ENCODE data around the gene CTPS2. TPM values are rescaled to one million over a fixed set of nuclear protein-coding genes. Genes with fewer than 3 reads are reported as not detected.

CTPS2 gene
- total RNA-seq, 1 experiment from 2014 or later = 9.6 TPM

DNA sequence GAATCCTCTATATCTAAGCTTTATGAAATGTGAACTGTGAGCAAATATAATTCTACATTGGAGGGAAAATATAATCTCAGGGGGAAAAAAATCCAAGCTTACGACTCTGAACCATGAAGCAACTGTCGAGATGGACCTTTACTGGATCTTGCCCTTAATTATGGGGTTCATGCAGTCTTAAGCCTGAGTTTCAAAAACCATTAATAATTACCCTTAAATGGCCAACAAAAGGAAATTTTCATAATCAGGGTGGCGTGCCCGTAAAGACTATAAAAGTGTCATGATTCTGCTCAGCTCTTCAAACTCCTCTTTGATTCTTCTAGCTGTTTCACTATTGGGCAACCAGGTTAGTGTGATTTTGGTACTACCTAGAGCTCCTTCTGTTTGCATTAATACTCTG lies 62.6 kb downstream of the CTPS2 start, which contains the start of gene S100G:
Gene S100G (plus strand): TSS at position 301 of the 400 bp plus-strand sequence. CDS start 849 bp downstream, outside the sequence.
- Histone ChIP-seq H3K4me1 (ENCODE audit: control insufficient read depth in 1 of 2, insufficient read depth in 2 of 2, low read length in 2 of 2) (no peaks in the 10 kb centered on the region), H3K79me2 (ENCODE audit: insufficient read depth, low read length) (no peaks in the 10 kb centered on the region), H3K9ac (ENCODE audit: low read length) (no peak within 1 kb of the TSS), H2AFZ (ENCODE audit: low read depth, low read length, poor library complexity, severe bottlenecking) (no peak within 1 kb of the TSS), H3K4me2 (ENCODE audit: low read length) (no peak within 1 kb of the TSS), H4K20me1 (ENCODE audit: insufficient read depth) (no peaks in the 10 kb centered on the region), H3K36me3 (ENCODE audit: control insufficient read depth in 1 of 2, insufficient read depth in 2 of 2, low read length in 2 of 2) (no peaks in the 10 kb centered on the region), H3K4me3 (replicated peaks in 1 of 2; ENCODE audit: low read depth in 1 of 2, low read length in 2 of 2) (no peak within 1 kb of the TSS), H3K9me2 (ENCODE audit: insufficient read depth) (no peaks in the 10 kb centered on the region), H3K9me3 (ENCODE audit: control insufficient read depth in 1 of 2, insufficient read depth in 1 of 2, low read depth in 1 of 2, low read length in 2 of 2) (no peaks in the 10 kb centered on the region), H3K27ac (ENCODE audit: low read depth, low read length) (no peak within 1 kb of the TSS), H3K27me3 (ENCODE audit: insufficient read depth, low read length) (no peaks in the 10 kb centered on the region)
- POLR2A ChIA-PET = no interaction called here
- TF ChIP-seq ELF1 (IDR thresholded peaks at IDR 0.05; ENCODE audit: borderline replicate concordance, low read depth) (no peak), CBX3 (IDR thresholded peaks at IDR 0.05; ENCODE audit: low read depth) (no peak), EZH2phosphoT487 (IDR thresholded peaks at IDR 0.05; ENCODE audit: borderline replicate concordance) (no peak), SP1 (IDR thresholded peaks at IDR 0.05; ENCODE audit: low read depth) (no peak), POLR2A (IDR thresholded peaks at IDR 0.05; ENCODE audit: borderline replicate concordance, extremely low read depth, insufficient read depth, insufficient read length) (no peak), YY1 (IDR thresholded peaks at IDR 0.05; ENCODE audit: extremely low read depth, insufficient replicate concordance, low read depth, low read length) (no peak), EGR1 (IDR thresholded peaks at IDR 0.05; ENCODE audit: low read depth) (no peak), TCF7L2 (IDR thresholded peaks at IDR 0.05; ENCODE audit: borderline replicate concordance, extremely low read depth, insufficient read depth, insufficient read length) (no peak), CEBPB (IDR thresholded peaks at IDR 0.05; ENCODE audit: low read depth) (no peak), FOSL1 (IDR thresholded peaks at IDR 0.05; ENCODE audit: low read depth) (no peak), JUND (IDR thresholded peaks at IDR 0.05) (no peak)
- TF ChIP-seq, protein P1, sequence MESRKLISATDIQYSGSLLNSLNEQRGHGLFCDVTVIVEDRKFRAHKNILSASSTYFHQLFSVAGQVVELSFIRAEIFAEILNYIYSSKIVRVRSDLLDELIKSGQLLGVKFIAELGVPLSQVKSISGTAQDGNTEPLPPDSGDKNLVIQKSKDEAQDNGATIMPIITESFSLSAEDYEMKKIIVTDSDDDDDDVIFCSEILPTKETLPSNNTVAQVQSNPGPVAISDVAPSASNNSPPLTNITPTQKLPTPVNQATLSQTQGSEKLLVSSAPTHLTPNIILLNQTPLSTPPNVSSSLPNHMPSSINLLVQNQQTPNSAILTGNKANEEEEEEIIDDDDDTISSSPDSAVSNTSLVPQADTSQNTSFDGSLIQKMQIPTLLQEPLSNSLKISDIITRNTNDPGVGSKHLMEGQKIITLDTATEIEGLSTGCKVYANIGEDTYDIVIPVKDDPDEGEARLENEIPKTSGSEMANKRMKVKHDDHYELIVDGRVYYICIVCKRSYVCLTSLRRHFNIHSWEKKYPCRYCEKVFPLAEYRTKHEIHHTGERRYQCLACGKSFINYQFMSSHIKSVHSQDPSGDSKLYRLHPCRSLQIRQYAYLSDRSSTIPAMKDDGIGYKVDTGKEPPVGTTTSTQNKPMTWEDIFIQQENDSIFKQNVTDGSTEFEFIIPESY (IDR thresholded peaks at IDR 0.05; ENCODE audit: extremely low read depth, insufficient replicate concordance, low read length) = no peak
- TF ChIP-seq, protein P2, sequence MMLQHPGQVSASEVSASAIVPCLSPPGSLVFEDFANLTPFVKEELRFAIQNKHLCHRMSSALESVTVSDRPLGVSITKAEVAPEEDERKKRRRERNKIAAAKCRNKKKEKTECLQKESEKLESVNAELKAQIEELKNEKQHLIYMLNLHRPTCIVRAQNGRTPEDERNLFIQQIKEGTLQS (IDR thresholded peaks at IDR 0.05) = no peak
- TF ChIP-seq, protein P3, sequence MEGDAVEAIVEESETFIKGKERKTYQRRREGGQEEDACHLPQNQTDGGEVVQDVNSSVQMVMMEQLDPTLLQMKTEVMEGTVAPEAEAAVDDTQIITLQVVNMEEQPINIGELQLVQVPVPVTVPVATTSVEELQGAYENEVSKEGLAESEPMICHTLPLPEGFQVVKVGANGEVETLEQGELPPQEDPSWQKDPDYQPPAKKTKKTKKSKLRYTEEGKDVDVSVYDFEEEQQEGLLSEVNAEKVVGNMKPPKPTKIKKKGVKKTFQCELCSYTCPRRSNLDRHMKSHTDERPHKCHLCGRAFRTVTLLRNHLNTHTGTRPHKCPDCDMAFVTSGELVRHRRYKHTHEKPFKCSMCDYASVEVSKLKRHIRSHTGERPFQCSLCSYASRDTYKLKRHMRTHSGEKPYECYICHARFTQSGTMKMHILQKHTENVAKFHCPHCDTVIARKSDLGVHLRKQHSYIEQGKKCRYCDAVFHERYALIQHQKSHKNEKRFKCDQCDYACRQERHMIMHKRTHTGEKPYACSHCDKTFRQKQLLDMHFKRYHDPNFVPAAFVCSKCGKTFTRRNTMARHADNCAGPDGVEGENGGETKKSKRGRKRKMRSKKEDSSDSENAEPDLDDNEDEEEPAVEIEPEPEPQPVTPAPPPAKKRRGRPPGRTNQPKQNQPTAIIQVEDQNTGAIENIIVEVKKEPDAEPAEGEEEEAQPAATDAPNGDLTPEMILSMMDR (IDR thresholded peaks at IDR 0.05 in 2 of 3, conservative IDR thresholded peaks at IDR 0.05 in 1 of 3; ENCODE audit: borderline replicate concordance in 1 of 3, insufficient read depth in 1 of 3, low read depth in 2 of 3, low read length in 2 of 3) = no peak
- ATAC-seq (no peak), DNase-seq (ENCODE audit: low read depth, low spot score) (no peak)
- RAD21 ChIA-PET (ENCODE audit: low non-redundant PET in 1 of 2, low total read pairs in 2 of 2, uncharacterized antibody in 2 of 2, unreplicated experiment in 2 of 2) = no interaction called here
- intact Hi-C loops (cut with micrococcal nuclease) = no loop called here
- CTCF ChIA-PET = no interaction called here
- BruUV-seq (replicated peaks) = no TSS peak

Data from HCT116 (cell line).